ENCODE results near the gene SLC16A2.
"Not testable (repeated sequence)": the region's sequence is repeated elsewhere in the genome, so short reads cannot be mapped to it uniquely, and the experiment has no call there.

Gene SLC16A2

DNA sequence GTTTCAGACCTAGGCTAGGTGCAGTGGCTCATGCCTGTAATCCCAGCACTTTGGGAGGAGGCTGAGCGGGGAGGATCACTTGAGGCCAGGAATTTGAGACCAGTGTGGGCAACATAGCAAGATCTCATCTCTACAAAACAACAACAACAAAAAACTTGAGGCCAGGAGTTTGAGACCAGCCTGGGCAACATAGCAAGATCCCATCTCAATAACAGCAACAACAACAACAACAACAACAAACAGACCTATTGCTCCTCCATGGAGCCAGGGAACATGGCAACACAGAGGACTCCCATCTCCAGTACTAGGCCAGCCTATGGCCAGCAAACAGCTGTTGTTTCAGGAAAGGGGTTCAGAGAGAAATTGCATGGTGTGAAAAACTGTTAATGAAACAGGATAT lies 43.4 kb downstream of the SLC16A2 start:
- Histone ChIP-seq H3K4ac (ENCODE audit: low read depth in 1 of 2, low read length in 2 of 2) (no peak overlapping the region), H2BK12ac (ENCODE audit: low read length in 2 of 2) (no peak overlapping the region), H2AFZ (ENCODE audit: low read depth, low read length) (no peak overlapping the region), H4K8ac (ENCODE audit: low read length) (no peak overlapping the region), H3K9ac (ENCODE audit: low read length) (no peak overlapping the region), H2BK120ac (ENCODE audit: low read depth, low read length) (no peak overlapping the region), H2AK5ac (ENCODE audit: low read length, severe bottlenecking) (no peak overlapping the region), H3K27me3 (ENCODE audit: control insufficient read depth in 1 of 2, insufficient read depth in 1 of 2, low read length in 2 of 2) (peaks cover 0 to 8% of the 10 kb centered on the region in 2 experiments), H3K14ac (ENCODE audit: low read length in 2 of 2) (no peak overlapping the region), H3K4me2 (ENCODE audit: low read length, poor library complexity, severe bottlenecking) (no peak overlapping the region), H3K18ac (ENCODE audit: low read depth in 1 of 2, low read length in 2 of 2) (no peak overlapping the region), H3K23ac (ENCODE audit: low read length in 2 of 2) (no peak overlapping the region), H3K4me3 (ENCODE audit: insufficient read depth in 1 of 2, low read depth in 1 of 2, low read length in 2 of 2) (no peak overlapping the region), H3K79me1 (replicated peaks; ENCODE audit: low read length, poor library complexity, severe bottlenecking) (no peaks in the 10 kb centered on the region), H3K27ac (ENCODE audit: low read length, poor library complexity, severe bottlenecking) (no peak overlapping the region), H3K9me3 (ENCODE audit: control insufficient read depth, low read length) (no peaks in the 10 kb centered on the region), H3K4me1 (ENCODE audit: control insufficient read depth, insufficient read depth, low read depth, low read length) (no peaks in the 10 kb centered on the region), H2BK15ac (ENCODE audit: low read depth, poor library complexity, severe bottlenecking) (no peak overlapping the region), H2BK5ac (ENCODE audit: low read depth, low read length, poor library complexity, severe bottlenecking) (no peak overlapping the region), H4K91ac (ENCODE audit: low read length) (no peak overlapping the region), H3K36me3 (ENCODE audit: control insufficient read depth in 1 of 2, insufficient read depth in 2 of 2, low read depth in 1 of 2, low read length in 2 of 2) (no peaks in the 10 kb centered on the region)
- WGBS = 100% methylated on average over 1 of the region's 1 CpG
- no peak for DNase-seq

DNA sequence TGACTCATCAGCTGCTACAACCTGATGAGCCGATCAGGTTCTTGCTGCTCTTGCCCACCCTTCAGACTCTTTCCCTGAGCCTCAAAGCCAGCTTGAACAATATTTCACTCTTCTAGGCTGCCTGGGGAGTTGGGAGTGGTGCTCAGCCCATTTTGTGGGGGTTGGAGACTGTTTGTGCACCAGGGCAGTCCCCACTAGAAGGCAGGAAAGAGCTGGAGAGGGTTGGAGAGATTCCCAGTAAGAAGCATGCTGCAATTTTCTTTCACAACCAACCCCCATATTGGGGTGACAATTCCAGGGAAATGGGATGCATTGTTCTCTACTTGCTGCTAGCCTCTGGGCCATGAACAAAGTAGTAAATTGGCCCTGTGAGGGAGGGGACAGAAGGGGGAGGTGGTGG lies 44.1 kb downstream of the SLC16A2 start:
- no peak overlapping the region for H3K14ac ChIP-seq (ENCODE audit: low read length in 2 of 2)
- H3K27me3 ChIP-seq (ENCODE audit: control insufficient read depth in 1 of 2, insufficient read depth in 1 of 2, low read length in 2 of 2) = peaks cover 0 to 4% of the 10 kb centered on the region in 2 experiments
- H3K23ac ChIP-seq (ENCODE audit: low read length in 2 of 2) = no peak overlapping the region
- DNase-seq = no peak
- H2AFZ ChIP-seq (ENCODE audit: low read depth, low read length) = no peak overlapping the region
- H3K79me1 ChIP-seq (replicated peaks; ENCODE audit: low read length, poor library complexity, severe bottlenecking) = no peaks in the 10 kb centered on the region
- H3K4me3 ChIP-seq (ENCODE audit: insufficient read depth in 1 of 2, low read depth in 1 of 2, low read length in 2 of 2) = no peak overlapping the region
- no peak overlapping the region for H2BK12ac ChIP-seq (ENCODE audit: low read length in 2 of 2)
- no peak overlapping the region for H3K27ac ChIP-seq (ENCODE audit: low read length, poor library complexity, severe bottlenecking)
- no peak overlapping the region for H2BK15ac ChIP-seq (ENCODE audit: low read depth, poor library complexity, severe bottlenecking)
- no peak overlapping the region for H3K4ac ChIP-seq (ENCODE audit: low read depth in 1 of 2, low read length in 2 of 2)
- H3K4me2 ChIP-seq (ENCODE audit: low read length, poor library complexity, severe bottlenecking) = no peak overlapping the region
- no peak overlapping the region for H2BK120ac ChIP-seq (ENCODE audit: low read depth, low read length)
- H3K9me3 ChIP-seq (ENCODE audit: control insufficient read depth, low read length) = no peaks in the 10 kb centered on the region
- WGBS = no CpG with 5 or more reads among the region's 1 CpG
- H3K36me3 ChIP-seq (ENCODE audit: control insufficient read depth in 1 of 2, insufficient read depth in 2 of 2, low read depth in 1 of 2, low read length in 2 of 2) = no peaks in the 10 kb centered on the region
- H2AK5ac ChIP-seq (ENCODE audit: low read length, severe bottlenecking) = no peak overlapping the region
- no peak overlapping the region for H2BK5ac ChIP-seq (ENCODE audit: low read depth, low read length, poor library complexity, severe bottlenecking)
- no peak overlapping the region for H3K9ac ChIP-seq (ENCODE audit: low read length)
- H3K4me1 ChIP-seq (ENCODE audit: control insufficient read depth, insufficient read depth, low read depth, low read length) = no peaks in the 10 kb centered on the region
- H4K8ac ChIP-seq (ENCODE audit: low read length) = no peak overlapping the region
- H3K18ac ChIP-seq (ENCODE audit: low read depth in 1 of 2, low read length in 2 of 2) = no peak overlapping the region
- no peak overlapping the region for H4K91ac ChIP-seq (ENCODE audit: low read length)

DNA sequence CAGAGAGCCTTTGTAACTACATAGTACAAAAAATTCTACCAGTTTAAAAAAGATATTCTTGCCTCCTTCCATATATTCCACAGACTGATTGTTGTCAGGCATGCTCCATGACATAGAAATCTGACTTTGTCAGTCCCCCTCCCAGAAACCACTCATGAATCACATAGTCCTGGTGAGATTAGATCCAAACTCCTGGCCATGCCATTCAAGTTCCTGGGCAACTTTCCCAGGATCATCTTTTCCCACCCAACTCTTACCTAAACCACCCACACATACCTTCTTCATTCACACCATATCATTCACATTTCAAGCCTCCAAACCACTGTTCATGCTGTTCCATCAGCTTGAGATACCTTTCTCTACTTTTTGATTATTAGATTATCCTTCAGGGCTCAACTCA lies 46.4 kb downstream of the SLC16A2 start:
- Histone ChIP-seq H3K27me3 (ENCODE audit: control insufficient read depth in 1 of 2, insufficient read depth in 1 of 2, low read length in 2 of 2) (peaks cover 0 to 4% of the 10 kb centered on the region in 2 experiments), H3K9ac (ENCODE audit: low read length) (no peak overlapping the region), H2BK12ac (ENCODE audit: low read length in 2 of 2) (no peak overlapping the region), H3K18ac (ENCODE audit: low read depth in 1 of 2, low read length in 2 of 2) (no peak overlapping the region), H2AK5ac (ENCODE audit: low read length, severe bottlenecking) (no peak overlapping the region), H2BK120ac (ENCODE audit: low read depth, low read length) (no peak overlapping the region), H3K27ac (ENCODE audit: low read length, poor library complexity, severe bottlenecking) (no peak overlapping the region), H2AFZ (ENCODE audit: low read depth, low read length) (no peak overlapping the region), H3K4ac (ENCODE audit: low read depth in 1 of 2, low read length in 2 of 2) (no peak overlapping the region), H3K79me1 (replicated peaks; ENCODE audit: low read length, poor library complexity, severe bottlenecking) (no peaks in the 10 kb centered on the region), H3K9me3 (ENCODE audit: control insufficient read depth, low read length) (no peaks in the 10 kb centered on the region), H3K36me3 (ENCODE audit: control insufficient read depth in 1 of 2, insufficient read depth in 2 of 2, low read depth in 1 of 2, low read length in 2 of 2) (no peaks in the 10 kb centered on the region), H3K4me2 (ENCODE audit: low read length, poor library complexity, severe bottlenecking) (no peak overlapping the region), H2BK15ac (ENCODE audit: low read depth, poor library complexity, severe bottlenecking) (no peak overlapping the region), H2BK5ac (ENCODE audit: low read depth, low read length, poor library complexity, severe bottlenecking) (no peak overlapping the region), H4K91ac (ENCODE audit: low read length) (no peak overlapping the region), H4K8ac (ENCODE audit: low read length) (no peak overlapping the region), H3K14ac (ENCODE audit: low read length in 2 of 2) (no peak overlapping the region), H3K23ac (ENCODE audit: low read length in 2 of 2) (no peak overlapping the region), H3K4me3 (ENCODE audit: insufficient read depth in 1 of 2, low read depth in 1 of 2, low read length in 2 of 2) (no peak overlapping the region), H3K4me1 (ENCODE audit: control insufficient read depth, insufficient read depth, low read depth, low read length) (no peaks in the 10 kb centered on the region)
- DNase-seq = no peak

DNA sequence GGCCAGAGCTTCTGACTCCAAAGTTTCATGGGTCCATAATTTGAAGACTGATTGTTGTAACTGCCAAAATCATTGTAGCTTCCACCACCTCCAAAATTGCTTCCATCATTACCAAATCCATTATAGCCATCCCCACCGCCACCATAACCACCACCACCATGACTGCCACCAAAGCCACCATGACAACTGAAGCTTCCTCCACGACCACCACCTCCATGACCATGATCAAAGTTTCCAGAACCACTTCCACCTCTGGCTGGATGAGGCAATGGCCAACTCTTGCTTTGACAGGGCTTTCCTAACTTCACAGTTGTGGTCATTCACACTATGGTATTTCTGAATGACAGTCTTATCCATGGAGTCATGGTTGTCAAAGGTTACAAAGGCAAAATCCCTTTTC lies 51.8 kb downstream of the SLC16A2 start:
- not testable (repeated sequence) for H3K4me2 ChIP-seq (ENCODE audit: low read length, poor library complexity, severe bottlenecking); H3K36me3 ChIP-seq (ENCODE audit: control insufficient read depth in 1 of 2, insufficient read depth in 2 of 2, low read depth in 1 of 2, low read length in 2 of 2); H2BK12ac ChIP-seq (ENCODE audit: low read length in 2 of 2); H3K4me1 ChIP-seq (ENCODE audit: control insufficient read depth, insufficient read depth, low read depth, low read length); H3K4me3 ChIP-seq (ENCODE audit: insufficient read depth in 1 of 2, low read depth in 1 of 2, low read length in 2 of 2); H4K8ac ChIP-seq (ENCODE audit: low read length); H2BK120ac ChIP-seq (ENCODE audit: low read depth, low read length); H2BK5ac ChIP-seq (ENCODE audit: low read depth, low read length, poor library complexity, severe bottlenecking); DNase-seq; H3K14ac ChIP-seq (ENCODE audit: low read length in 2 of 2); H3K9me3 ChIP-seq (ENCODE audit: control insufficient read depth, low read length); H3K79me1 ChIP-seq (replicated peaks; ENCODE audit: low read length, poor library complexity, severe bottlenecking); H2AFZ ChIP-seq (ENCODE audit: low read depth, low read length); H3K4ac ChIP-seq (ENCODE audit: low read depth in 1 of 2, low read length in 2 of 2); H2BK15ac ChIP-seq (ENCODE audit: low read depth, poor library complexity, severe bottlenecking); H3K23ac ChIP-seq (ENCODE audit: low read length in 2 of 2); H3K9ac ChIP-seq (ENCODE audit: low read length); H2AK5ac ChIP-seq (ENCODE audit: low read length, severe bottlenecking); H3K27me3 ChIP-seq (ENCODE audit: control insufficient read depth in 1 of 2, insufficient read depth in 1 of 2, low read length in 2 of 2); H4K91ac ChIP-seq (ENCODE audit: low read length); H3K18ac ChIP-seq (ENCODE audit: low read depth in 1 of 2, low read length in 2 of 2); H3K27ac ChIP-seq (ENCODE audit: low read length, poor library complexity, severe bottlenecking)
- WGBS = 95% methylated on average over 1 of the region's 2 CpGs
